Measurements from ENCODE around the gene BUB1B.

Gene BUB1B

DNA sequence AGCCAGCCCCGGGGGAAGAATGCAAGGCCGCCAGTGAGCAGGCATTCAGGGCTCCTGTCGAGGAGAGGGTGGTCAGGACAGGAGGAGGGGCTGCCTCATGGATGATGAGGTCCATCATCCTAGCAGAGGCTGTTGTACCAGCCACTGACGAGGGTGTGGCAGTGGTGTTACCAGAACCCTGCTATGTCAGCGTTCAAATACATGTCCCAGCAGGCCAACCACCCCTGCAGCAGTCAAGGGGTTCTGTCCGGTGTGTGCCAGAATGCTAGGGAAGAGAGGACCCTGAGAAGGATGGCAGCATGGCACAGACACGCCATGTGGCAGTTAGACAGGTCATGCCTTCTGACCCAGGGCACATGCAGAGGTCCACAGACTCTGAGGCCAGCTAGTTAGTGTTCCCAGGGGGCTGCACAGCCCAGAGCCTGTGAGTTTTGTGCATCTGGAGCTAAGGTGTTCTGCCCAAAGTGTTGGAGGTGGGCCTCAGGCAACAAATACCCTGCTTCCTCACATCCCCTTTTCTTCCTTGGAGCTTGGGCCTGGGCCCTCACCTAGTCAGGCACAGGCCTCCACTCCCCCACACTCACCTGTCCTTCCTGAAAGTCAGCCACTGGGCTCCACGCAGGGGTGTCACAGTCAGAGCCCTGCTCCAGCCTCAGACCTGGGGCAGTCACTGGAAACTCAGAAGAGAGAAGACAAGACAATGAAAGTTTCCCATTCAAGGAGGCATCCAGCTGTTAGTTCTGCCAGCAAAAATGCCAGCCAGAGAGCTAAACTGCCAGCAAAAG lies 85.8 kb downstream of the BUB1B start:
- H3K27ac ChIP-seq: peak overlapping the region; percentile 84; the same call in 1 of the 2 replicates
- no peak for TF ChIP-seq CTCF (conservative IDR thresholded peaks at IDR 0.05)

GRCh38 chr15:40247406-40247971 lies 86.6 kb downstream of the BUB1B start:
- no peak overlapping the region; the same call in 1 of the 2 replicates for H3K27ac ChIP-seq
- no peak for TF ChIP-seq CTCF (conservative IDR thresholded peaks at IDR 0.05)

DNA sequence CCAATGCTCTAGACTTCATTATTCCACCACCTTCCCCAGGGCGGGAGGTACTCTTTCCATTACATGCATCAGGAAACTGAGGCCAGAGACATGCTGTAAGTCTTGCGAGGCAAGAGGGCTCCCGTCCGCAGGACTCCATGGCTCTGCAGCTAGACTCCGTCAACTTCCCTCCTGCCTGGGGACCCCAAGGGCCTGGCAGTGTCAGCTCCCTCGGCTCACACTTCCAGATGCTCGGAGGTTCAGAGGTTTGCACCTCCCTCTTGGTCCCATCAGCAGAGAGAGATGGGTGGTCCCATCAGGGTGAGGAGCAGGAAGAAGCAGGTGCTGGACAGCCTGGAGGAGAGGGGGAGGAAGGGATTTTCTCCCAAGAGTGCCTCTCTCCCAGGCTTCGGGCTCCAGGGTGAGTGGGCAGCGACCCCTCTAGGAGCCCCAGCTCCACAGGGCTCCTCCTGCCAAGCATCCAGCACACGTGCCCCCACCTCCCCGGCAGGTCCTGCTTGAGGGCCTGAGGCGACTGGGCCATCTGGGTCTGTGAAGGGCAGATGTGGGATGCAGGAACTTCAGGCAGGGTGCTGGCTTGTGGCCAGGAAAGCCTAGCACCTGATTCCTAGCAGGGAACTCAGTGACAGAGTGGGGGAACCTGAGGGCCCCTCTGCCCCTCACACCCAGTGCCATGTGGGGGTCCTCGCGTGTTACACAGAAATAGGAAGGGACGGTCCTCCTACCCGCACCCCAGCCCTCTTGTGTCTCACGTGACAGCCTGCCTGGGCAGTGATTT lies 87.3 kb downstream of the BUB1B start:
- peak overlapping the region; percentile 82 for H3K27ac ChIP-seq
- no peak for TF ChIP-seq CTCF (conservative IDR thresholded peaks at IDR 0.05)

DNA sequence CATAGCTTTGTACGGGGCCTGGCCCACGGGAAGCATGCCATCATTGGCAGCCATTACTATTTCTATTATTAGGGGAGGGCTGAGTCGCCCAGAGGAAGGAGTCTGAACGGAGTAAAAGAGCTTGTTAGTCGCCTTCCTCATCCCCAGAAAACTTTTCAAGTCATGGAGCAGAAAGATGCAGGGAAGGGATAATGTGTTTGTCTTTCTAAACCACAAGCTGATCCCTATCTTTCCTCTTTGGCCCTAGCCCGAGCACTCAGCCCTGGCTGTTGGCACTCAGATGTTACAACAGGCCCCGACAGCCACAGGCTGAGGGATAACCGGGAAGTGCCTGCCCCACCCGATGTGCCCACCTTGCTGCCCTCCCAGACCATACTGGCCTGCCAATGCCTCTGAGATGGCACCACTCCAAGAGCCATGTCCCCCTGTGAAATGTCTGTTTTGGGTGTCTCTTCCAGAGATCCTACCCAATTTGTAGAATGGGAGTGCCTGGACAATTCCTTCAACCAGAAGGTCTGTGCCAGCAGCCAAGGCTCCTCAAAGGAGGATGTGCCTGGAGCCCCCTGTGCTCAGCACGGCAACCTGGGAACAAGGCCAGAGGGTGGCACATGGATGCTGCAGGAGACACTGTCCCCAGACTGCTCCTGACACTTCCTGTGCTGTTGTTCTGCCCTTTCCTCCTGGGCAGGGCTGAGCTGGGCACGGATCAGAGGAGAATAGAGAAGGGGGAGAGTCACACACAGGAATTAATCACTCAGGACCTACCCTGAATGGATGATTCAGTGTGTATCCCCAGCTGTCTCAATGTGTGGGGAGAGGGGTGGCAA lies 88.8 kb downstream of the BUB1B start:
- H3K27ac ChIP-seq: peak overlapping the region; percentile 82
- no peak for TF ChIP-seq CTCF (conservative IDR thresholded peaks at IDR 0.05)

DNA sequence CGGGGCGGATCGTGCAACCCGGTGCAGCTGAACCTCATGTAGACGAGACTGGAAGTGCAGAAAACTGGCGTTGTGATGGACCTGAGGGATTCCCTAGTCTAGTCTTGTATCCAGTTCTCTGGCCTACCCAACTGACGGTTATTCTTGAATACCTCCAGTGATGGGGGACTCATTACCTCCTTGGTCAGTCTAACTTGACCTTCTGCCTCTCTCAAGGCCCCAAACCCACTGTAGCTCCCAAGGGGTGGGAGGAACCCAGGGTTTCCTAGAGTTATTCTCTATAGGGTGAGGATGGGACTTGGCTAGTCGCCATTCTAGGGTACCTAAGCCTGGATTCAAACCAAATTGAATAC lies 89.4 kb downstream of the BUB1B start:
- no peak for TF ChIP-seq CTCF (conservative IDR thresholded peaks at IDR 0.05)
- H3K27ac ChIP-seq: peak overlapping the region; percentile 82

DNA sequence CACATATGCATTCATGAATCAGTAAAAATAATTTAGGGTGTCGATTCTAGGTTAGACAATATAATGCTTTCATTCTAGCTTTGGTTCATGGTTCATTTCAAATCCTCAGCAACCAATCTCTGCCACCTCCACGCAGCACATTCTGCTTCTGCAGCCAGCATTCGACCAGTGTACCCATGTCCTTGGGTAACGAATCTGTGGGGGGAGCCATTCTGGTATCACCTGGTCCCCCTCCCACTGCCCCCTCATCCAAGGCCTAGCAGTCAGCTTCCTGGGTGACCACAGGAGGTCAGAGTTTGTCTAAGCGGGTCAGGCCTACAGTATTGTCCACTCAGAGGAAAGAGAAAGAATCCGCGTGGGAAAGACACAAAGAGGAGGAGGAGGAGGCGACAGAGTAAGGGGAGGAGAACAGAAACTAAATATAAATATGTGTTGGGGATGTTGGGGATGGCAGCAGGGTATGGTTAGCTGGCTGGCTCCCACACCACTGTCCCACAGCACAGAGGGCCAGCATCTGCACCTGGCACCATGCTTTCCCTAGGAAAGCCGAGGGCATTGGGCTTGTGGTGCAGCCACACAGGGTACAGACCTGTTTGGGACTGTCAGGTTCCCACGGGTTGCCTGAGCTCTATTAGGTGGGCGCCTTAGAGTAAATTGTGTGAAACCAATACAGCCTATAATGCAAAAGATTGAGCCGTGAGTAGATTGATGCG lies 90.1 kb downstream of the BUB1B start:
- TF ChIP-seq CTCF (conservative IDR thresholded peaks at IDR 0.05): no peak
- H3K27ac ChIP-seq: peak overlapping the region; percentile 82
